Right lobe of liver (tissue), 6 donors: ENCODE measurements around the gene NEK10. TPM values are rescaled to one million over a fixed set of nuclear protein-coding genes. Genes with fewer than 3 reads are reported as not detected.

Experiments used
- ATAC-seq, 4 donors: fragments of 200-7000 bp; cut with Tn5 transposase; one replicate each; pipeline ENCODE4 v1.9.1; 2020; ENCODE audit warnings: mild to moderate bottlenecking in 4 of 4, moderate library complexity in 4 of 4
- DNase-seq, 3 donors: peaks; one replicate each; pipeline ENCODE4 v3.0.0-alpha.2; 2020
- H3K27ac ChIP-seq, 3 donors: fragments of 200-600 bp; one replicate each; pipeline ENCODE4 v1.8.0; 2022
- H3K27me3 ChIP-seq, 2 donors: fragments of 200-600 bp; one replicate each; pipeline ENCODE4 v1.8.0; 2022
- H3K36me3 ChIP-seq, 4 donors: fragments of 200-600 bp; sonication (generic) in 1 of 4; one replicate each; pipeline versions ENCODE4 v1.5.1 to v1.8.0; 2017 to 2022; ENCODE audit warnings: control low read depth in 1 of 4
- H3K4me1 ChIP-seq, 4 donors: fragments of 200-600 bp; sonication (generic) in 1 of 4; one replicate each; pipeline versions ENCODE4 v1.5.1 to v1.8.0; 2017 to 2022; ENCODE audit warnings: control low read depth in 1 of 4
- H3K4me3 ChIP-seq, 3 donors: fragments of 200-600 bp; one replicate each; pipeline ENCODE4 v1.8.0; 2022
- H3K9me3 ChIP-seq, 4 donors: fragments of 200-600 bp; sonication (generic) in 1 of 4; one replicate each; pipeline versions ENCODE4 v1.5.1 to v1.8.0; 2017 to 2022; ENCODE audit warnings: control low read depth in 1 of 4
- POLR2A ChIP-seq: fragments of 450-650 bp; IDR thresholded peaks from one replicate; pipeline ENCODE4 v1.6.1; 2017; ENCODE audit warnings: antibody characterized with exemption, mild to moderate bottlenecking
- WGBS: methylation state at CpG from one replicate; pipeline ENCODE4 v1.1.6; 2018; ENCODE audit warnings: low coverage, low lambda C conversion rate; ENCODE audit not compliant: insufficient coverage; ENCODE audit errors: missing lambda C conversion rate; 5-methylcytosine and 5-hydroxymethylcytosine counted together
- intact Hi-C, 2 donors: fragments of 100-400 bp; cut with DNase I; formaldehyde crosslinking; loops; one replicate each; pipeline versions ENCODE4 v1.11.2 to v1.14.1; 2022
- small RNA-seq, 2 experiments: library from RNA; depleted of rRNA; stranded (forward); fragments of <200 nt; gene quantifications; one replicate each; pipeline ENCODE3, GENCODE V24; 2016
- total RNA-seq, 6 experiments: library from RNA; depleted of rRNA in 2 of 6; stranded (reverse); fragments of >200 nt in 2 of 6; fragmentation: NEBNext Ultra II Directional in 3 of 6; extraction: Animal tissue kit (Norgen Biotek cat#: 25700) in 3 of 6; gene quantifications; one replicate each; pipeline versions ENCODE4 v1.1.0 to v1.2.4, GENCODE V29; 2016 to 2023
- TF ChIP-seq, protein P1 (sequence below), 4 donors: fragments of 200-600 bp in 3 of 4; fragments of 450-650 bp in 1 of 4; IDR thresholded peaks; one replicate each; pipeline versions ENCODE4 v1.5.1 to v1.8.0; 2016 to 2022; ENCODE audit warnings: antibody characterized with exemption in 4 of 4, mild to moderate bottlenecking in 2 of 4
- donor health status: DM: no; HTN: yes; CAD: no.
- donor health status: DM: no; HTN: no; CAD: no.
- donor health status: DM: no; HTN: no; CAD: no.
- donor health status: DM: no; HTN: yes; CAD: no.
- donor health status: DM: no; HTN: yes; CAD: no.

Gene NEK10
- total RNA-seq, 6 experiments from 2014 or later, result 0.43 to 2.5 (median 0.87) TPM

GRCh38 chr3:27072810-27073651 is 296.2 kb downstream of the NEK10 start:
- Histone ChIP-seq H3K4me1 (no peaks in the 10 kb centered on the region), H3K36me3 (no peaks in the 10 kb centered on the region), H3K4me3 (no peak overlapping the region), H3K27me3 (no peaks in the 10 kb centered on the region), H3K27ac (no peak overlapping the region), H3K9me3 (no peaks in the 10 kb centered on the region)
- intact Hi-C loops, result no loop called here
- 34% methylated on average over 8 of the region's 8 CpGs for WGBS
- DNase-seq (no peak), ATAC-seq (no peak)
- no peak for TF ChIP-seq POLR2A
- TF ChIP-seq, protein P1, sequence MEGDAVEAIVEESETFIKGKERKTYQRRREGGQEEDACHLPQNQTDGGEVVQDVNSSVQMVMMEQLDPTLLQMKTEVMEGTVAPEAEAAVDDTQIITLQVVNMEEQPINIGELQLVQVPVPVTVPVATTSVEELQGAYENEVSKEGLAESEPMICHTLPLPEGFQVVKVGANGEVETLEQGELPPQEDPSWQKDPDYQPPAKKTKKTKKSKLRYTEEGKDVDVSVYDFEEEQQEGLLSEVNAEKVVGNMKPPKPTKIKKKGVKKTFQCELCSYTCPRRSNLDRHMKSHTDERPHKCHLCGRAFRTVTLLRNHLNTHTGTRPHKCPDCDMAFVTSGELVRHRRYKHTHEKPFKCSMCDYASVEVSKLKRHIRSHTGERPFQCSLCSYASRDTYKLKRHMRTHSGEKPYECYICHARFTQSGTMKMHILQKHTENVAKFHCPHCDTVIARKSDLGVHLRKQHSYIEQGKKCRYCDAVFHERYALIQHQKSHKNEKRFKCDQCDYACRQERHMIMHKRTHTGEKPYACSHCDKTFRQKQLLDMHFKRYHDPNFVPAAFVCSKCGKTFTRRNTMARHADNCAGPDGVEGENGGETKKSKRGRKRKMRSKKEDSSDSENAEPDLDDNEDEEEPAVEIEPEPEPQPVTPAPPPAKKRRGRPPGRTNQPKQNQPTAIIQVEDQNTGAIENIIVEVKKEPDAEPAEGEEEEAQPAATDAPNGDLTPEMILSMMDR (IDR thresholded peaks at IDR 0.05), result no peak

DNA sequence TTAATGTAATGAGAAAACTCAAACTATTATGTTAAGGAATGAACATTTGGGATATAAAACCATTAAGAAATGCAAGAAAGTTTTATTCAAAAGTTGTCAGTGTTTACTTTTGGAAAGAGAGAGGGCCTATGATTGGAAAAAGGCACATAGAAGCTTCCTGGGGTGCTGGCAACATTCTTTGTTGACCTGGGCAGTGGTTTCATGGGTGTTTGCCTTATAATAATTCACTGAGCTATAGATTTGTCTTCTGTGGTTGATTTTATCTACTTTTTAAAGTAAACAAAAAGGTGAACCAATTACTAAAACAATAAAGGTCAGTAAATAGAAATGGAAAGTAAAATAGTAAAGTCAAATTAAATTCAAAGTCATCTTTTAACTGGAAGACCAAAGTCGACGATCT is 308.8 kb downstream of the NEK10 start:
- WGBS, result 61% methylated on average over 2 of the region's 2 CpGs
- Histone ChIP-seq H3K36me3 (no peaks in the 10 kb centered on the region), H3K27ac (no peak overlapping the region), H3K4me3 (no peak overlapping the region), H3K4me1 (no peaks in the 10 kb centered on the region), H3K27me3 (no peaks in the 10 kb centered on the region), H3K9me3 (no peaks in the 10 kb centered on the region)
- TF ChIP-seq, protein P1 (IDR thresholded peaks at IDR 0.05), result no peak
- no peak for TF ChIP-seq POLR2A
- DNase-seq (no peak), ATAC-seq (no peak)
- intact Hi-C loops, result no loop called here

Small RNA genes lying within 50 kb of the gene (small RNA-seq; reads per million reads assigned to genes)
- gene MINOS1P3 (0 reads per million in 2 experiments), gene RNU6-342P (0 reads per million in 2 experiments)

Other genes with a start within 250 kb of the NEK10 start
- 1 to 10 TPM; 3.0 to 9.9 (median 5.8) TPM for gene SLC4A7, start 115.0 kb upstream of the NEK10 start, total RNA-seq